ENCODE results near the gene ANO5.

The ANO5 gene

DNA sequence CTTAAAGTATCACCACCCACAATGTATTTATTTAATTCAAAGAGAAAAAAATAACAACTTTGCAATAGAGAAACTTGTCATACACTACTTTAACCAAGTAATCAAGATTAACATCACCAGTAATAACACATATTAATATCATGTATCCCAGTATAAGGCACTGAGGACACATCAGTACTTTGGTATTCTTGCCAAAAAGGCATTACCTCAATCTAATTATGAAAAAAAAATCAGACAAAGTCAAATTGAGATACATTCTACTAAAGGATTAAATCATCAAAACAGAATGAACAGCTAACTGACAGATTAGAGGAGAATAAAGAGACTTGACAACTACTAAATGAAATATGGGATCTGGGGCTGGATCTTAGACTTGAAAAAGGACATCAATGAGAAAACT is 109.5 kb downstream of the ANO5 start:
- TF ChIP-seq, protein P1, sequence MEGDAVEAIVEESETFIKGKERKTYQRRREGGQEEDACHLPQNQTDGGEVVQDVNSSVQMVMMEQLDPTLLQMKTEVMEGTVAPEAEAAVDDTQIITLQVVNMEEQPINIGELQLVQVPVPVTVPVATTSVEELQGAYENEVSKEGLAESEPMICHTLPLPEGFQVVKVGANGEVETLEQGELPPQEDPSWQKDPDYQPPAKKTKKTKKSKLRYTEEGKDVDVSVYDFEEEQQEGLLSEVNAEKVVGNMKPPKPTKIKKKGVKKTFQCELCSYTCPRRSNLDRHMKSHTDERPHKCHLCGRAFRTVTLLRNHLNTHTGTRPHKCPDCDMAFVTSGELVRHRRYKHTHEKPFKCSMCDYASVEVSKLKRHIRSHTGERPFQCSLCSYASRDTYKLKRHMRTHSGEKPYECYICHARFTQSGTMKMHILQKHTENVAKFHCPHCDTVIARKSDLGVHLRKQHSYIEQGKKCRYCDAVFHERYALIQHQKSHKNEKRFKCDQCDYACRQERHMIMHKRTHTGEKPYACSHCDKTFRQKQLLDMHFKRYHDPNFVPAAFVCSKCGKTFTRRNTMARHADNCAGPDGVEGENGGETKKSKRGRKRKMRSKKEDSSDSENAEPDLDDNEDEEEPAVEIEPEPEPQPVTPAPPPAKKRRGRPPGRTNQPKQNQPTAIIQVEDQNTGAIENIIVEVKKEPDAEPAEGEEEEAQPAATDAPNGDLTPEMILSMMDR (IDR thresholded peaks at IDR 0.05) = no peak

DNA sequence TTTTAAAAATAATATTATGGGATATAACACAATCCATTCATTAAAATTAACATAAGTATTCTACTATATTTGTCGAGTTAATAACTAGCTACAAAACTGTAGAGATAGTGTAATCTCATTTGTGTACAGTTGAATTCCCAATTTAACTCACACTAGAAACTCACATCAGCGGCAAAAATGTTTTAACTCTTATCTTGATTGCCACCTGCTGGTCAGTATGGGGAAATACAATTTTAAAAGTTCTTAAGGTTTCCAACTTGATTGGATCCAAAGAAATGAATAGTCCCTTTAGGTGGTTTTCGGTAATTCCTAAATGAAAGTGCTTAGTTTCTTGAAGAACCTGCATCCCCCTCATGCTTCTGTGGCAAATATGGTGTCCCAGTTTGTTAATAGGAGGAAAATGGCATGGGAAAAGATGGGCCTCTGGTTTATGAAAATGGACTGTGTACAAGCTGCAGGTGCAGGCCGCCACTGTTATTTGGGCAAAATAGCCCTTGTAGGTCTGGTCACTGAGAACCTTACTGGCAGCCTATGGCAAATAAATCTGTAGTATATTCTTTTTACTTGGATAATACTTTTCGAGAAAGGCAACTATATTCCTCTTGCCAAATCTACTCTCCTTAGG is 111.6 kb downstream of the ANO5 start:
- TF ChIP-seq, protein P1 (IDR thresholded peaks at IDR 0.05) = no peak
- Histone ChIP-seq H3K27ac (no peak overlapping the region), H3K4me1 (ENCODE audit: control insufficient read depth in 1 of 2, insufficient read depth in 1 of 2, low read depth in 1 of 2, low read length in 1 of 2) (no peaks in the 10 kb centered on the region), H3K4me3 (ENCODE audit: low read depth in 1 of 2, low read length in 1 of 2) (no peak overlapping the region), H3K27me3 (peaks cover 9% of the 10 kb centered on the region), H3K36me3 (no peaks in the 10 kb centered on the region), H3K9me3 (no peaks in the 10 kb centered on the region)

More for the DNA sequence above, 109.5 kb downstream of the ANO5 start:
- Histone ChIP-seq H3K9me3 (no peaks in the 10 kb centered on the region), H3K27ac (no peak overlapping the region), H3K4me1 (ENCODE audit: control insufficient read depth in 1 of 2, insufficient read depth in 1 of 2, low read depth in 1 of 2, low read length in 1 of 2) (no peaks in the 10 kb centered on the region), H3K27me3 (peaks cover 9% of the 10 kb centered on the region), H3K4me3 (ENCODE audit: low read depth in 1 of 2, low read length in 1 of 2) (no peak overlapping the region), H3K36me3 (no peaks in the 10 kb centered on the region)

DNA sequence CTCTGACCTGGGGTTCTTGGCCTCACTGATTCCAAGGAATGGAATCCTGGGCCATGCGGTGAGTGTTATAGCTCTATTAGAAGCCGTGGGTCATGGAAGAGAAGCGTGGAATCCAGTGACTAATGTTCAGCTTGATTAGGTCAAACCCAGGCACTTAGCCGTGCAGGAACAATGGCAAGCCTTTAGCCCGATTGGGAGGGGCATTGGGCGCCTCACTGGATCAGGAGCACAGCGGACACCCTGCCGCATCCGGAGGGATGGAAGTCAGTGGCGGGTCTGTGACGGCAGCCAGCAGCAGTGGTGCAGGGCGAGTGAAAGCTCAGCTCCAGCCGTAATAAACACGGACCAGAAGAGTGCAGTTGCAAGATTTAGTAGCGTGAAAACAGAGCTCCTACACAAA is 124.8 kb downstream of the ANO5 start:
- Histone ChIP-seq H3K4me3 (ENCODE audit: low read depth in 1 of 2, low read length in 1 of 2) (no peak overlapping the region), H3K27me3 (no peaks in the 10 kb centered on the region), H3K36me3 (no peaks in the 10 kb centered on the region), H3K27ac (no peak overlapping the region), H3K9me3 (no peaks in the 10 kb centered on the region), H3K4me1 (ENCODE audit: control insufficient read depth in 1 of 2, insufficient read depth in 1 of 2, low read depth in 1 of 2, low read length in 1 of 2) (no peaks in the 10 kb centered on the region)
- TF ChIP-seq, protein P1 (IDR thresholded peaks at IDR 0.05) = no peak

DNA sequence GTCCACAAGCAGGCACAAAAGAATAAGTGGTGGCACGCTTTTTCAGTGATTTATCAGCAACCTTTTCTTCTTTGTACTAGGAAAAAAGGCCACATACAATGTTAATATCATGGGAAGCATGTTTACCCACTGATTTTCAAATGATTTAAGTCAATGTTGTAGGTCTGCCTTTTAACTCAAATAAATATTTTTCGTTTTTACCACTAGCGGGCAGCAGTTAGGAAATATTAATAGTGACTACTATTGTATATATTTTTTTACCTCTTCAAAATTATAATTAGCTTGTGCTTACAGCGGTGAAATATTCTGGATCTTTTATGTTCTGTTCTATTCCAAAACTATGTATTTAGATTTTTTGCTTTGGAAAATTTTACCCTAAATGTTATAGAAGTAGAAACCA is 138.9 kb downstream of the ANO5 start:
- no peaks in the 10 kb centered on the region for H3K4me1 ChIP-seq (ENCODE audit: control insufficient read depth in 1 of 2, insufficient read depth in 1 of 2, low read depth in 1 of 2, low read length in 1 of 2)

More for the DNA sequence above, 138.9 kb downstream of the ANO5 start:
- Histone ChIP-seq H3K36me3 (no peaks in the 10 kb centered on the region), H3K27ac (no peak overlapping the region), H3K9me3 (no peaks in the 10 kb centered on the region), H3K4me3 (ENCODE audit: low read depth in 1 of 2, low read length in 1 of 2) (no peak overlapping the region), H3K27me3 (peaks cover 29% of the 10 kb centered on the region)
- TF ChIP-seq, protein P1 (IDR thresholded peaks at IDR 0.05) = no peak

Data from neutrophil (primary cell).